Smooth muscle cell (in vitro differentiated cells): ENCODE measurements around the gene SHC4. TPM values are rescaled to one million over a fixed set of nuclear protein-coding genes. Genes with fewer than 3 reads are reported as not detected.
"Not testable (repeated sequence)": the region's sequence is repeated elsewhere in the genome, so short reads cannot be mapped to it uniquely, and the experiment has no call there.

Source experiments
- DNase-seq: peaks from one replicate; lab custom pipeline; 2025; ENCODE audit not compliant: unreplicated experiment; lab: John Stamatoyannopoulos, UW
- H2AFZ ChIP-seq: fragments of 200-600 bp; sonication (generic); 2 replicates; pipeline ENCODE4 v1.6.0; 2016; ENCODE audit warnings: antibody characterized with exemption, low read depth, mild to moderate bottlenecking
- H3F3A ChIP-seq: fragments of 200-600 bp; sonication (generic); 2 replicates; pipeline ENCODE4 v1.6.0; 2017; ENCODE audit warnings: antibody characterized with exemption, low read depth
- H3K27ac ChIP-seq: fragments of 200-600 bp; sonication (generic); 2 replicates; pipeline ENCODE4 v1.5.1; 2016; ENCODE audit warnings: low read depth, mild to moderate bottlenecking
- H3K27me3 ChIP-seq: fragments of 200-600 bp; sonication (generic); 2 replicates; pipeline ENCODE4 v1.6.1; 2016; ENCODE audit warnings: low read depth, mild to moderate bottlenecking
- H3K36me3 ChIP-seq: fragments of 200-600 bp; sonication (generic); 2 replicates; pipeline ENCODE4 v1.5.1; 2016; ENCODE audit warnings: low read depth
- H3K4me1 ChIP-seq: fragments of 200-600 bp; sonication (generic); 2 replicates; pipeline ENCODE4 v1.5.1; 2016; ENCODE audit warnings: low read depth
- H3K4me2 ChIP-seq: fragments of 200-600 bp; sonication (generic); 2 replicates; pipeline ENCODE4 v1.6.0; 2016; ENCODE audit warnings: mild to moderate bottlenecking
- H3K4me3 ChIP-seq: fragments of 200-600 bp; sonication (generic); 2 replicates; pipeline ENCODE4 v1.5.1; 2016; ENCODE audit warnings: mild to moderate bottlenecking
- H3K79me2 ChIP-seq: fragments of 200-600 bp; sonication (generic); 2 replicates; pipeline ENCODE4 v1.6.0; 2016; ENCODE audit warnings: low read depth, mild to moderate bottlenecking
- H3K9ac ChIP-seq: fragments of 200-600 bp; sonication (generic); 2 replicates; pipeline ENCODE4 v1.6.0; 2016; ENCODE audit warnings: low read depth
- H3K9me3 ChIP-seq: fragments of 200-600 bp; sonication (generic); replicated peaks from 2 replicates; pipeline ENCODE4 v1.5.1; 2016; ENCODE audit warnings: low read depth
- H4K20me1 ChIP-seq: fragments of 200-600 bp; sonication (generic); 2 replicates; pipeline ENCODE4 v1.6.0; 2016; ENCODE audit warnings: low read depth
- WGBS: methylation state at CpG from one replicate; pipeline ENCODE4 v1.1.7; 2016; ENCODE audit warnings: low lambda C conversion rate; 5-methylcytosine and 5-hydroxymethylcytosine counted together
- polyA plus RNA-seq: library from polyadenylated mRNA; unstranded; fragments of >200 nt; fragmentation: Nextera tagmentation; extraction: Ambion mirVana; gene quantifications from 2 replicates; pipeline ENCODE4 v1.2.1, GENCODE V29; 2016
- total RNA-seq: library from RNA; depleted of rRNA; stranded (reverse); fragments of >200 nt; gene quantifications from 2 replicates; pipeline ENCODE4 v1.2.3, GENCODE V29; 2014
- TF ChIP-seq, protein P1 (sequence below): fragments of 200-600 bp; sonication (generic); IDR thresholded peaks from 2 replicates; pipeline ENCODE4 v1.5.1; 2017; ENCODE audit warnings: borderline replicate concordance, mild to moderate bottlenecking, antibody characterized with exemption; ENCODE audit not compliant: insufficient read depth, poor library complexity, severe bottlenecking

SHC4 gene
- total and polyA plus RNA-seq, 2 experiments from 2014 or later, result 0.39 to 1.2 TPM

DNA sequence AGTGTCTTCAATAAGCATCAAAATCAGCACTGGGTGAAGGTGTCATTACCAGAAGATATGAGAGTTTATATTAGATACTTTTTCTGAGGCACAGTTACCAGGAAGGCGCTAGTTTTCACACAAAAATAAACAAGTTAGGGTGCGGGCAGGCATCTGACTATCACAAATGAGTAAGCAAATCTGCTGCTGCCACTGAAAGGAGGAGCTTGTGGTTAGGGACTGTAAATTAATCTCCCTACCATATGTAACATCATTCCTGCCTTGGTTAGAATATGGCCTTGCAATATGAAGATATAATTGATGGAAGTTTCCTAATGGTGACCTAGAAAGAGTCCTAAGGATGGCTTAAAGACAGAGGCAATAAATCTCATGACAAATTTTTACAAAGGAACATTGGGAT lies 105.3 kb downstream of the SHC4 start:
- no peak overlapping the region for H3K4me3 ChIP-seq
- H3K27me3 ChIP-seq, result no peaks in the 10 kb centered on the region
- no peak overlapping the region for H3K27ac ChIP-seq
- H2AFZ ChIP-seq, result peak overlapping the region; percentile 29
- no peak overlapping the region for H3K9ac ChIP-seq
- DNase-seq, result no peak
- WGBS, result 29% methylated on average over 2 of the region's 2 CpGs
- no peaks in the 10 kb centered on the region for H4K20me1 ChIP-seq
- no peaks in the 10 kb centered on the region for H3K36me3 ChIP-seq
- no peaks in the 10 kb centered on the region for H3K9me3 ChIP-seq
- no peaks in the 10 kb centered on the region for H3K79me2 ChIP-seq
- peaks cover 3% of the 10 kb centered on the region for H3K4me1 ChIP-seq
- TF ChIP-seq, protein P1, sequence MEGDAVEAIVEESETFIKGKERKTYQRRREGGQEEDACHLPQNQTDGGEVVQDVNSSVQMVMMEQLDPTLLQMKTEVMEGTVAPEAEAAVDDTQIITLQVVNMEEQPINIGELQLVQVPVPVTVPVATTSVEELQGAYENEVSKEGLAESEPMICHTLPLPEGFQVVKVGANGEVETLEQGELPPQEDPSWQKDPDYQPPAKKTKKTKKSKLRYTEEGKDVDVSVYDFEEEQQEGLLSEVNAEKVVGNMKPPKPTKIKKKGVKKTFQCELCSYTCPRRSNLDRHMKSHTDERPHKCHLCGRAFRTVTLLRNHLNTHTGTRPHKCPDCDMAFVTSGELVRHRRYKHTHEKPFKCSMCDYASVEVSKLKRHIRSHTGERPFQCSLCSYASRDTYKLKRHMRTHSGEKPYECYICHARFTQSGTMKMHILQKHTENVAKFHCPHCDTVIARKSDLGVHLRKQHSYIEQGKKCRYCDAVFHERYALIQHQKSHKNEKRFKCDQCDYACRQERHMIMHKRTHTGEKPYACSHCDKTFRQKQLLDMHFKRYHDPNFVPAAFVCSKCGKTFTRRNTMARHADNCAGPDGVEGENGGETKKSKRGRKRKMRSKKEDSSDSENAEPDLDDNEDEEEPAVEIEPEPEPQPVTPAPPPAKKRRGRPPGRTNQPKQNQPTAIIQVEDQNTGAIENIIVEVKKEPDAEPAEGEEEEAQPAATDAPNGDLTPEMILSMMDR, result no peak
- H3F3A ChIP-seq, result peaks cover 3% of the 10 kb centered on the region
- H3K4me2 ChIP-seq, result no peak overlapping the region

DNA sequence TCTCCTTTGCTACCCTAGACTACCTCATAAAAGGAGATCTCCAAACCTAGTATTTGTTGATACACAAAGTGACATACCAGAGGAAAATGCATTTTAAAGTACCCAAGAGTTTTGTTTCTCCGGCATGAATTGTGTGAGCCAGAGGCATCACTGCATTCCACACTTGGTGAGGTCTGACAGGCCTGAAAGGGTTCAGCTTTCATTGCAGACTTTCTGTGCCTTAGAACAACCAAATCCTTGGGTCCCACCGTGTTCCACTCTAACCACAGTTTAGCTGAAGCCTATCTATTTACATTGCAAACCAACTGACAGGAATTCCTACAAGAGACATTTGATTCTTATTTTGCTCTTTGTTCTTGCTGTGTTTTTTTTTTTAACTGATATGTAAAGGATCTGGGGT lies 106.8 kb downstream of the SHC4 start:
- Histone ChIP-seq H3K36me3 (no peaks in the 10 kb centered on the region), H3K4me2 (no peak overlapping the region), H3K27me3 (no peaks in the 10 kb centered on the region), H3K4me1 (peaks cover 3% of the 10 kb centered on the region), H3K79me2 (no peaks in the 10 kb centered on the region), H4K20me1 (no peaks in the 10 kb centered on the region), H3F3A (peaks cover 3% of the 10 kb centered on the region), H2AFZ (no peak overlapping the region), H3K9me3 (no peaks in the 10 kb centered on the region), H3K9ac (no peak overlapping the region), H3K27ac (peak overlapping the region; percentile 32), H3K4me3 (no peak overlapping the region)
- TF ChIP-seq, protein P1, result no peak
- no peak for DNase-seq
- WGBS, result 14% methylated on average over 2 of the region's 2 CpGs

DNA sequence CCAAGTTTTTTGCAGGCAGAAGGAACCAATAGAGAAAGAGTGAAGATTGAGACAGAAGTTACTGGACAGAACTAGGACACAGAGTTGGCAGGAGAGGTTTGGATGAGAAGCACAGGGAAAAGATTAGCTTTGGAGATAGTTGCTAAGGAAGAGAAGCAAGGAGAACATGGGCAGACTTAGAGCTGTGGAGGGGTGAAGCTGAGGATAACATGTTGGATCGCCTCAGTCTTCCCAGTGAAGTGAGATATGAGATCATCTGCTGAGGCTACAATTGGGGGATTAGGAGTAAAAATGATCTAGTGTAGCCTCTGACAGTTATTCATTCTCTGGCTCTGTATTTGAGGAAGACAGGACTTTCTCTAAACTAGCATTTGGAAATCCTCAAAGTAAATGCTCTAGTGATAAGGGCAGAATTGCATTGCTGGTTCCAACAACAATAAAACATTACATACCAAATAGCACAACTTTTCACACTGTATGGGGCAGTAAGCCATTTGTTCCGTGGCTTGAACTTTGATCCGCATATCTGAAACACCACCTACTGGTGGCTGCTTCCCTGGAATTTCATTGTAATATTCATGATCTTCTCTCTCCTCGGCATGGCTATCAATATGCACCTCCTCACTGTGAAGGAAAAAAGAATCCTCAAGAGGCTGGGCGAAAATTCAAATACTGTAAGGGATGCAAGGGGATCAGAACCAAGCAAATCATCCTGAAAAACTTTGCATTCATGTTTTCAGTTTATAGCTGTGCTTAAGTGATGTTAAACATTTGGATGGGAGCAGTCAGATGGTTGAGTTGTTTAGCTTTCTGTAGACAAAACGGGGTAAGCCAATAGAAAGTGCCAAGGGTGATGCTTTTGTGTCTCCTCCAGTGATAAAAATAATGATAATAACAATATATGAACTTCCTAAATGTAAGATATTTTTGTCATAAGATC lies 107.9 kb downstream of the SHC4 start:
- H3K4me1 ChIP-seq, result peaks cover 3% of the 10 kb centered on the region
- H3K79me2 ChIP-seq, result no peaks in the 10 kb centered on the region
- no peaks in the 10 kb centered on the region for H4K20me1 ChIP-seq
- WGBS, result 21% methylated on average over 6 of the region's 6 CpGs
- no peaks in the 10 kb centered on the region for H3K9me3 ChIP-seq
- no peaks in the 10 kb centered on the region for H3K27me3 ChIP-seq
- no peak overlapping the region for H3K4me3 ChIP-seq
- peak overlapping the region; percentile 59 for H2AFZ ChIP-seq
- H3K27ac ChIP-seq, result no peak overlapping the region
- peaks cover 3% of the 10 kb centered on the region for H3F3A ChIP-seq
- TF ChIP-seq, protein P1, result peak; percentile 48
- peak overlapping the region; percentile 7 for H3K4me2 ChIP-seq
- no peak overlapping the region for H3K9ac ChIP-seq
- DNase-seq, result no peak
- no peaks in the 10 kb centered on the region for H3K36me3 ChIP-seq

DNA sequence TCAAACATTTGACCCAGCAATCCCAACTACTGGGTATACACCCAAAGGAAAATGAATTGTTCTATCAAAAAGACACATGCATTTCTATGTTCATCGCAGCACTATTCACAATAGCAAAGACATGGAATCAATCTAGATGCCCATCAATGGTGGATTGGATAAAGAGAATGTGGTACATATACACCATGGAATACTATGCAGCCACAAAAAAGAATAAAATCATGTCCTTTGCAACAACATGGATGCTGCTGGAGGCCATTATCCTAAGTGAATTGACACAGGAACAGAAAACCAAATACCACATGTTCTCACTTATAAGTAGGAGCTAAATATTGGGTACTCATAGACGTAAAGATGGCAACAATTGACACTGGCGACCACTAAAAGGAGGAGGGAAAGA lies 109.3 kb downstream of the SHC4 start:
- H3K27ac ChIP-seq, H4K20me1 ChIP-seq, H2AFZ ChIP-seq, H3K4me1 ChIP-seq, H3K36me3 ChIP-seq, H3K79me2 ChIP-seq, H3K4me2 ChIP-seq, H3F3A ChIP-seq, H3K4me3 ChIP-seq, H3K9ac ChIP-seq, DNase-seq, H3K9me3 ChIP-seq, H3K27me3 ChIP-seq: not testable (repeated sequence)
- 98% methylated on average over 3 of the region's 3 CpGs for WGBS
